Cerebellar cortex (tissue), 1 donor: ENCODE measurements around the gene RIC1.
A peak's percentile ranks its signal among the peaks of the same experiment; 100 is the strongest.
"Not testable (repeated sequence)": the region's sequence is repeated elsewhere in the genome, so short reads cannot be mapped to it uniquely, and the experiment has no call there.

Source experiments
- DNase-seq: peaks from one replicate; pipeline ENCODE4 v3.0.0-alpha.2; 2015; ENCODE audit warnings: low spot score

RIC1 gene

DNA sequence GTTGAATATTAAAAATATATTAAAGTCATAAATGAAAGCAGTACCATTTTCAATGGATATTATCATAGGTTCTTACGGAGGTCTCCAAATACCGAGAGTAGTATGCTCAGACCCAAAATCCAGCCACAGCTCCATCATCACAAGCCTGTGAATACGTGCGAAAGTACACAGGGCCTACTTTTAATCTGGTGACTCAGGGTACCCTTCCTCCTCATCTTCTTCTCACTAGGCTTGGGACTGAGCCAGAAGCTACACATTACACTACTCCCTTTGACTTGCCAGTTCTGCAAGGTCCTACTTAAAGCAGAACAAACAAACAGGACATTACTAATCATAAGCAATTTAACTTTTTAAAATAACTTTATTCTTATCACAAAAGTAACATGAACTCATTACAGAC lies 7.6 kb upstream of the RIC1 start:
- DNase-seq: no peak

DNA sequence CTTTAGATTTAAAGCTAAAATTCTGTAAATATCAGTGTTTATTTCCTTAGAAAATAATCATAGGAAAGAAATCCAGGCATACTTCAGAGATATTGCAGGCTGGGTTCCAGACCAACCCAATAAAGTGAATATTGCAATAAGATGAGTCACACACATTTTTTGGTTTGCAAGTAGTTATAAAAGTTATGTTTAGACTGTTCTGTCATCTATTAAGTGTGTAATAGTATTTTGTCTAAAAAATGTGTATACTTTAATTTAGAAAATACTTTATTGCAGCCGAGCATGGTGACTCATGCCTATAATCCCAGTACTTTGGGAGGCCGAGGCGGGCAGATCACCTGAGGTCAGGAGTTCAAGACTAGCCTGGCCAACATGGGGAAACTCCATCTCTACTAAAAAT lies 6.9 kb upstream of the RIC1 start:
- no peak for DNase-seq

DNA sequence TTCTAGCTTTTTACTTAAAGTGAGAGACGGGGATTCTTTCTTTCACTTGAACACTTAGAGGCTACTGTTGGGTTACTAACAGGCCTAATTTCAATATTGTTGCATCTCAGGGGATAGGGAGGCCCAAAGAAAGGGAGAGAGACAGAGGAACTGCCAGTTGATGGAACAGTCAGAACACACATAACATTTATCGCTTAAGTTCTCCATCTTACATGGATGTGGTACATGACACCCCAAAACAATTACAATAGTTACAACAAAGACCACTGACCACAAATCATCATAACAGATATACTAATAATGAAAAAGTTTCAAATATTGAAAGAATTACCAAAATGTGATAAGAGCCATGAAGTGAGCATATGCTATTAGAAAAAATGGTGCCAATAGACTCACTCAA lies 4.3 kb upstream of the RIC1 start:
- DNase-seq: no peak

DNA sequence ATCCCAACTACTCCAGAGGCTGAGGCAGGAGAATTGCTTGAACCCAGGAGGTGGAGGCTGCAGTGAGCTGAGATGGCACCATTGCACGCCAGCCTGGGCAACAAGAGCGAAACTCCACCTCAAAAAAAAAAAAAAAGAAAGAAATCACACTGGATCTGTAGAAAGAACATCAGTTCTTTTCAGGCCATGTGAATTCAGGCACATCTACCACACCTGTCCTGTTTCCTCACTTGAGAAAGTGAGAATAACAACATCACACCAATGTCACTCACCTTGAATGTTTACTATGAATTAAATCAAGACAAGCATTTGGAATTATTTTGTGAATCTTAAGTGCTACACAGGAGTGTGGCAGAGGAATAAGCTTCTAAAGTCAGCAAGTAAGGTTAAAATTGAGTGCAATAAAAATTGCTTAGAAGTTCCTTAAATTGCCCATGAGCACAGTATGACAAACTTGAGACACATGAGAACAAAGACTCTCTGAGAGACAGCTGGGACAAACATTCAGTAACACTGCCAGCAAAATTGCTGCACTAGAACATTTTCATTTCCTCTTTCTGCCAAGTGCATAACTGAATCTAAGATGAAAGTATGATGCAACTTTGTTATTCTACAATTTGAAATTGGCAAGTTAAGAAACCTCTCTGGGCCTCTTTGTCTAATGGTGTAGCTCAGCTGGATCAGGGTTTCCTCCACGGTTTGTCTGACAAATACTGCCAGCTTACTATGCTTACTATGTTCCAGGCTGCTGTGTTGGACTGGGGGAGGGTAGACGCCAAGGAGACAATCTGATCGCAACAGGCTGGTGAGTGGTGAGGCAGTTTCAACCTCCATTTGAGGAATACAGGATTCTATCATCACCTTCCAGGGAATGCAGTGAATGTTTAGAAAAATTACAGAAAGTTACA lies 1.9 kb upstream of the RIC1 start:
- no peak for DNase-seq

DNA sequence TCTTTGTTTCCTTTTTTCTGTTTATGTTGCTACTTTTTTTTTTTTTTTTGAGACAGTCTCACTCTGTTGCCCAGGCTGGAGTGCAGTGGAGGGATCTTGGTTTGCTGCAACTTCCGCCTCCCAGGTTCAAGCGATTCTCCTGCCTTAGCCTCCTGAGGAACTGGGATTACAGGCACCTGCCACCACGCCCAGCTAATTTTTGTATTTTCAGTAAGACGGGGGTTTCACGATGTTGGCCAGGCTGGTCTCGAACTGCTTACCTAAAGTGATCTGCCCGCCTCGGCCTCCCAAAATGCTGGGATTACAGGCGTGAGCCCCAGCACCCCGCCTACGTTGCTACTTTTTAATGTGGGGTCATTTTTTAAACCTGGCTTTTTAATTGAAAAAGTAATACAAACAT lies 1.2 kb upstream of the RIC1 start:
- not testable (repeated sequence) for DNase-seq

DNA sequence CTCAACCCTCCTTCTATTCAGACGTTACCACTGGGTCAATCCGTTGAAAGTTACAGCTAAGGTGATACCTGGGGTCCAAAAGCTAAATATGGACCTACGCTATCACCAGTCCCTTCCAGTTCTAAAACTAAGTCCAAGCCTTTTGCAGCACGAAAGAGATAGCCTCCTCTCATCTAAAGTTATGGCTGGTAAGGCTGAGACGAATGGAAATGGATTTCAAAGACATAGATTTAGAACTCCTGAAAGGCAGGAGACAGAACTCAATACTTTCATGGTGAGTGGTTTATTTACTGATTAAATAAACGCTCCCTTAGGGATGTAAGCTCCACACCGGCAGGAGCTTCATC lies 751 bp upstream of the RIC1 start:
- DNase-seq: no peak

DNA sequence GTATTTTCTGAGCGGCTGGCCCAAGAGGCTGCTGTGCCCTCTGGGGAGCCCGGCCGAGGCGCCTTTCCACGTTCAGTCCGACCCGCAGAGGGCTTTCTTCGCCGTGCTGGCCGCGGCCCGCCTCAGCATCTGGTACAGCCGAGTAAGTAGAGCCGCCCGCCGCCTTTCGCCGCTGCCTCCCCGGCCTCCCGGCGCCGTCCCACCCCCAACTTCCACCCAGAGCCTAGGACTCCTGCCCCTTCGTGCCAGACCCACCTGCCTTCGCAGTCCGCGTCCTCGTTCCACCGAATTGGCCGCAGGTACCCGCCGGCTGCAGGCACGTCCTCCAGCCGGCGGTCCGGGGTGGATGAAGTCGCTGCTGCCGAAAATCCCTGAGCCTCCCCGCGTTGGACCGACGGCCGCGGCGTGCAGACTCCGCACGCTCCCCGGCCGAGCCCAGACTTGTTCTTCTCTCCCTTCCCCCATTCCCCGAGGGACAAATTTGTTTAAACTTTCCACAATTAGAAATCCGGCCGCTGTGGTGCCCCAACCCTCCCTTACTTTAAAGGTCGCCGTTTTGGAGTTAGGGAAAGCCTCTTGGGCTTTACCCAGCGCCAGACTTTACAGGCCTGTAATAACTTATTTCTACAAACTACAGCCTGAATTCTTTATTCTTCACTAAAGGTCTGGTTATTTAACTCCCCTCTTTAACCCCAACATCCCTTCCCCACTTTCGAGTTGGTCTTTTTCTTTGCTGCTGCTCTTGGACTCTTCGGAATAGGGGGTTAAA lies 589 bp downstream of the RIC1 start:
- DNase-seq: peak; percentile 35

DNA sequence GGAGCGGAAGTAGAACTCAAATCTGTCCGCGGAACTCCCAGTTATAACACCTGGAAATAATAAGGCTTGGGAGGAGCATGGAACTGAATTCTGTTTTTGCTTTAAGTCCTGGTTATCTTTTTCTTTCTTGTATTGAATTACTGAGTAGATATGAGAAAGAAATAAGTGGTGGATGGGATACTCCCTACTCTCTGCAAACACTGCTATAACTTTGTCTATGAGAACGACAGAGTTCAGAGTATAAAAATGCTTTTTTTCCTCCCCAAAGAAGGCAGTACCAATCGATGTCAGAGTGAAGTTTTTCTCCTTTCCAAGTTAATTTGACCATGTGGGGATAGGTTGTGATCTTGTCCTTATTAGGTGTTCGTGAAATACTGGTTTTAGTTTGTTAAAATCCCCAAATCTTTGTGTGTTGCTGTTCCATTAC lies 1.2 kb downstream of the RIC1 start:
- DNase-seq: peak; percentile 35

DNA sequence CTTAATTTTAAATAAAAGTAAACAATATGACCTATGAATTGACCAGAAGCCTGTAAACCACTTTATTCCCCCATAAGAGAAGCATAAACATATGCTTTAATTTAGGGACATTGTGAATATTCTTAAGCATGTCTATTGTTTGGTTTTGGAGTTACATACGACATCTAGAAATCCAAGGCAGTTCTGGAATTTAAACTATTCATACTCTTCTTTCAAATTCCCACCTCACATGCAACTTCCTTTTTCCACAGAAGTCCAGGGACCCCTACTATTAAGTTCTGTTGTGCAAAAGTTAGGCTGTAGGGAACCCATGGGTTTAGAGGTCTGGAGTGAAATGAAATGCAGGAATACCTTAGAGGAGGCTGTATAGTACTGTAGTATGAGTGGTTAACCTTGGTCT lies 2.1 kb downstream of the RIC1 start:
- DNase-seq: no peak

DNA sequence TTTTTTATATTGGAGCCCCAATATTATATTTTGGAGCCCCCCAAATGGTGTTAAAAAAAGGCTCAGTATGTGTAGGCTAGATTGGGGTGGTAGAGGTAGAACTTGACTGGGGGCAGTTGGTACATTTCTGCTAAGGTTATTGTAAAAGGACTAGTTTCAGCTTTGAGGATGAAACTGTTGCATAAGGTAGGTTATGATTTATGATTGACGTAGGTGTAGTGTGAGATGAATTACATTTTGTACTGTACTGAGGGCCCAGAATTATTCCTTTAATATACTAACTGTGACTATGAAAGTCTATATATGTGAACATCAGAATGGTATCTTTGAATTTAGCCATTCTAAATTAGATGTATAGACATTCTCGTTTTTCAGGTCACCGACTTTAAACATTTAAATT lies 3.6 kb downstream of the RIC1 start:
- DNase-seq: no peak

DNA sequence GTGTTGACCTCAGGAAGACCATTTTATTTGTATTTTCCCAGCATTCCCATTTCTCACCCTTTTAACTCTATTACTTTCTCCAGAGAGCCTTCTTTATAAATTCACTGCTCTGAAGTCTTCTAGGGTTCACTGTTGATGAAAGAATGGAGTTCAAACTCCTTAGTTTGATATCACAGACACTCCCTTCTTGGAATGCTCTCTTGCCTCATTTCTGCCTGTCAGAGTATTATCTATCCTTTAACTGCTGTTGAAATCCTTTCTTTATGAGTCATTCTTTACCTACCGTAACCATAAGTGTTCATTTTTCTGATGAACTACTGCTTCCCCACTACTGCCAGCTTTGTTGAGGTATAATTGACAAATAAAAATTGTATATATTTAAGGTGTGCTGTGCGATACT lies 4.3 kb downstream of the RIC1 start:
- DNase-seq: no peak

DNA sequence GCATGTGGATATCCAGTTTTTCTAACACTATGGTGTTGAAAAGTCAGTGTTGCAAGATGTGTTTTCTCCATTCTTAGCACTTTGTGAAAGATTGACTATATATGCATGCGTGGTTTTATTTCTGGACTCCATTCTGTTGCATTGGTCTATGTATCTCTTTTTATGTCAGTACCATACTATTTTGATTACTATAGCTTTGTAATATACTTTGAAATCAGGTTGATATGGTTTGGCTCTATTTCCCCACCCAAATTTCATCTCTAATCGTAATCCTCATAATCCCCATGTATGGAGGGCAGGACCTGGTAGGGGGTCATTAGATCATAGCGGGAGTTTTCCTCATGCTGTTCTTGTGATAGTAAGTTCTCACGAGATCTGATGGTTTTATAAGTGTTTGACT lies 6.5 kb downstream of the RIC1 start:
- DNase-seq: no peak

DNA sequence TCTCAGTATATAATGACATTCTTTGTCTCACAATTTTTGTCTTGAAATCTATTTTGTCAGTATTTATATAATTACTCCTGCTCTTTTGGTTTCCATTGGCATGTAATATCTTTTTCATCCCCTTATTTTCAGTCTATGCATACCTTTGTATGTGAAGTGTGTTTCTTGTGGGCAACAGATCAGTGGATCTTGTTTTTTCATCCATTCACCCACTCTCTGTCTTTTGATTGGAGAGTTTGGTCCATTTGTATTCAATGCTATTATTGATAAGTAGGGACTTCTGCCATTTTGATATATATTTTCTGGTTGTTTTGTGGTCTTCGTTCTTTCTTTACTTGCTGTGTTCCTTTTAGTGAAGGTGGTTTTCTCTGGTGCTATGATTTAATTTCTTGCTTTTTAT lies 10.9 kb downstream of the RIC1 start:
- no peak for DNase-seq

DNA sequence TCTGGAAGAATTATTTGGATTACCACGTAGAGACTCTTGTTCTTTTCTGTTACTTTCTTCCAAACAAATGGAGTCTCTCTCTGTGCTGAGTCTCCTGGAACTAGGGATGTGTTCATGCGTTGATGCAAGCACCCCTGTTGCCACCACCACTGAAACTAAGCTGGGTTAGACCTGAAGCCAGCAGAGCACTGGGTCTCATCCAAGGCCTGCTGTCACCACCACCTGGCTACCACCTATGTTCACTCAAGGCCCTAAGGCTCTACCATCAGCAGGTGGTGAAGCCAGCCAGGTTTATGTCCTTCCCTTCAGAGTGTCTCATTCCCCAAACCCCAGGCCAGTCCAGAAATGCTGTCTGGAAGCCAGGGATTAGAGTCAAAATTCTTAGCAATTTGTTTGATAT lies 13.3 kb downstream of the RIC1 start:
- DNase-seq: peak; percentile 95

DNA sequence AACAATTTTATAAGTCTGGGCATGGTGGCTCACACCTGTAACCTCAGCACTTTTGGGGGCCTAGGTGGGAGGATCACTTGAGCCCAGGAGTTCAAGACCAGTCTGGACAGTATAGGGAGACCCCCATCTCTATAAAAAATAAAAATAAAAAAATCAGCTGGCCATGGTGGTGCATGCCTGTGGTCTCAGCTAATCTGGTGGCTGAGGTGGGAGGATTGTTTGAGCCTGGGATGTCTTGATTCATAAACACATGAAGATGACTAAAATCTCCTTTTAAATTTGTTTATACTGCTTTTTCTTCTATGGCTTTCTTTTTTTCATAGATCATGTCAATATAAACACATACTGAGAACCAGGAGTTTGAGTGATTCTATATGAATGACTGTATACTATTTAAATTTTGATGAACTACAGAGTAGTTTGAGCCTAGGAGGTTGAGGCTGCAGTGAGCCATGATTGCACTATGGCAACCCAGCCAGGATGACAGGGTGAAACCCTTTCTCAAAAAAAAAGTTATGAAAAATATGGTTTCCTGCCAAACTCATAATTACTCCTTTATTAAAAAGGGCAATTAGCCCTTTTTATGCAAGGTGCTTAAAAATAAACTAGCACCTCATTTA lies 14.2 kb downstream of the RIC1 start:
- DNase-seq: no peak

DNA sequence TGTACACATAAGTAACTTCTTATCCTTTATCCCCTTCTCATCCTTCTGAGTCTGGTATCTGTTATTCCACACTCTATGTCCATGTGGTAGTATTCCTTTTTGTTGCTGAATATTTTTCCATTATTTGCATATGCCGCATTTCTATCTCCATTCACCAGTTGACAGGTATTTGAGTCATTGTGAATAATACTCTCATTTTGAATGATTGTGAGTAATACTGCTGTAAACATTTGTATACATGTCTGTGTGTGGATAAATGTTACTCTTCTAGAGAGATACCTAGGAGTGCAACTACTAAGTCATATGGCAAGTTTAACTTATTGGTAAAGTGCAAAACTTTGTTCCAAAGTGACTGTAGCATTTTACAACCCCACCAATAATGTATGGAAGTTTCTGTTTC lies 15.6 kb downstream of the RIC1 start:
- DNase-seq: no peak

DNA sequence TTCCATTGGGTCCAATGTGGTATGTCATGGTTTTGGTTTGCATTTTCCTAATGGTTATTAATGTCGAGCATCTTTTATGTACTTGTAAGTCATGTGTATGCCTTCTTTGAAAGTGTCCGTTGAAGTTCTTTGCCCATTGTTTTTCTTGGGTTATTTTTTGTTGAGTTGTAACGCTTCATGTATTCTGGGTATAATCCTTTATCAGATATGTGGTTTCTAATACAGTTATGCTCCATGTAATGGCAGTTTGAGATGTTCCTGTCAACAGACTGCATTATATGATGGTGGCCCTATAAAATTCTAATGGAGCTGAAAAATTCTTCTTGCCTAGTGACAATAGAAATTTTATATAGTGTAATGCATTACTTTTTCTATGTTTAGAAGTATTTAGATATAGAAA lies 17.2 kb downstream of the RIC1 start:
- no peak for DNase-seq

DNA sequence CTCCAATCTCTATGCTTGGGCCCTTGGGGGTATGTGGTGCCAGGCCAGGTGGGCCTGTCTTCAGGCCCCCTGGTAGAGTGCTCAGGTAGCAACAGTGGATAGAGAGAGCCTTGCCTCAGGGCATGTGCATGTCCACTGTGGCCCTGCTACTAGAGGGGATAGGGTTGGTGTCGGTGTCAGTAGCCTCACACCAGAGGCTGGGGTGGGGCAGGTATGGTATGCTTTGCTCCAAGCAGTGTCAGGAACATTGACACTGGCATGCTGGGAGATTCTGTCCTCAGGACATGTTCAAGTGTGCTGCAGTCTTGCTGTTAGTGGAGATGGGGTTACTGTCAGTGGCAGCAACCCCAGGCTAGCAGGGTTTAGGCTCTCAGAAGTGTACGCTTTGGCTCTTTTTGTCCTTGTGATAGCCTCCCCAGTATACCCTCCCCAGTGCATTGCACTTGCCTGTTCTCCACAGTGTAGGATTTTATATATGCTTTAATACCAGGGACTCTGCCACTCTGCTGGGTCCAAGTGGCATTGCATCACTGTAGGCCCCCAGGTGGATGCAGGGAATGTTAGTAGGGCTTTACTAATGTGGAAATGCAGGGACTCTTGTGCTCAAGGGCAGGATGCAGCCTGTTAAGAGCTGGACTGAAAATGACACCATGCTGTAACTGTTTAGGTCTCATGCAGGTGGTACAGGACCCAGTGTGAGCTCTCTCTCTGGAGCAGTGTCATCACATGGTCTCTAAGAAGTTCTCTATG lies 21.6 kb downstream of the RIC1 start:
- DNase-seq: no peak

DNA sequence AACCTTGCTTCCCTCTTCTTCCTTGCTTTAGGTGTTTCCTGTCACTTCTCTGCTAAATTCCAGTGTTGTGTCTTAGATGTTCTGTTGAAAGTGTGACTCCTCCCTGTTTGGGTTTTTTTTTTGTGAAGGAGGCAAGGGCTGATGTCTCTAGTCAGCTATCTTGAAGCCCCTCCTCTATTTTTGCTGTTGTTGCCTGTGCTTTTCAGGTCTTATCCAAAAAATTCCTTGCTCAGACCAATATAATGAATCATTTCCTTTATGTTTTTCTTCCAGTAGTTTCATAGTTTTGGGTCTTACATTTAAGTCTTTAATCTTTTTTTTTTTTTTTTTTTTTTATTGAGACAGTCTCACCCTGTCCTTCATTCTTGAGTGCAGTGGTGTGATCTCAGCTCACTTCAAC lies 22.3 kb downstream of the RIC1 start:
- DNase-seq: no peak

DNA sequence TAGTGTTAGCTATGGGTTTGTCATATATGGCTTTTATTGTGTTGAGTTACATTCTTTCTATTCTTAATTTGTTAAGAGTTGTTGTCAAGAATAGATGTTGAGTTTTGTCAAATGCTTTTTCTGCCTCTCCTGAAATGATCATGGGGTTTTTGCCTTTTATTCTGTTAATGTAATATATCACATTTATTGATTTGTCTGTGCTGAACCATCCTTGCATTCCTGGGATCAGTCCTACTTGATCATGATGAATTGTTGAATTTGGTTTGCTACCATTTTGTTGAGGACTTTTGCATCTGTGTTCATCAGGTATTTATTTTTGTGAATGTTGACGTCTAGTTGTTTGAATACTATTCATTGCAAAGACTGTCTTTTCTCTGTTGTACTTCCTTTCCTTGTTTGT lies 23.9 kb downstream of the RIC1 start:
- DNase-seq: no peak

DNA sequence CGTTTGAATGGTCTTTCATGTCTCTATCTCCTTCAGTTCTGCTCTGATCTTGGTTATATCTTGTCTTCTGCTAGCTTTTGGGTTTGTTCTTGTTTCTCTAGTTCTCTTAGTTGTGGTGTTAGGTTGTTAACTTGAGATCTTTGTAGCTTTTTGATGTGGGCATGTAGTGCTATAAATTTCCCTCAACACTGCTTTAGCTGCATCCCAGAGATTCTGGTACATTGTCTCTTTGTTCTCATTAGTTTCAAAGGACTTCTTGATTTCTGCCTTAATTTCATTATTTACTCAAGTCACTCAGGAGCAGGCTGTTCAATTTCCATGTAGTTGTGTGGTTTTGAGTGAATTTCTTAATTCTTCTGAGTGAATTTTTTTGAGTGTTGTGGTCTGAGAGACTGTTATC lies 33.9 kb downstream of the RIC1 start:
- DNase-seq: not testable (repeated sequence)

DNA sequence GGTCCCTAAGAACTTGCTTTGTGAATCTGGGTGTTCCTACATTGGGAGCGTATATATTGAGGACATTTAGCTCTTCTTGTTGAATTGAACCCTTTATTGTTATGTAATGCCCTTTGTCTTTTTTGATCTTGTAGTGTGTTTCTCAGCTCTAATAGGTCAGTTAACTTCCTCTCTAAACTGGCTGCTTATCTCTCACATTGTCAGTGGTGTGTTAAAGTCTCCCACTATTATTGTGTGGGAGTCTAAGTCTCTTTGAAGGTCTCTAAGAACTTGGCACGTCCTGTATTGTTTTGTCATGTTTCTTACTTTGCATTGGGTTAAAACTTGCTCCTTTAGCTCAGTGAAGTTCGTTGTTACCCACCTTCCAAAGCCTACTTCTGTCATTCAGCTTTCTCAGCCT lies 36.2 kb downstream of the RIC1 start:
- DNase-seq: no peak
